ENCODE results near the gene PTK6.
"Not testable (repeated sequence)": the region's sequence is repeated elsewhere in the genome, so short reads cannot be mapped to it uniquely, and the experiment has no call there.

Gene PTK6

GRCh38 chr20:63568986-63569949 lies 32.1 kb upstream of the PTK6 start:
- no peak for DNase-seq

GRCh38 chr20:63568170-63568981 lies 31.2 kb upstream of the PTK6 start:
- no peak for DNase-seq

GRCh38 chr20:63567386-63568169 lies 30.4 kb upstream of the PTK6 start:
- peak; percentile 78 for DNase-seq

GRCh38 chr20:63567136-63567385 lies 29.9 kb upstream of the PTK6 start:
- no peak for DNase-seq

- no peak for DNase-seq
Measured at GRCh38 chr20:63566395-63567135, 29.4 kb upstream of the PTK6 start.

GRCh38 chr20:63565699-63566335 lies 28.6 kb upstream of the PTK6 start:
- DNase-seq, result no peak

DNA sequence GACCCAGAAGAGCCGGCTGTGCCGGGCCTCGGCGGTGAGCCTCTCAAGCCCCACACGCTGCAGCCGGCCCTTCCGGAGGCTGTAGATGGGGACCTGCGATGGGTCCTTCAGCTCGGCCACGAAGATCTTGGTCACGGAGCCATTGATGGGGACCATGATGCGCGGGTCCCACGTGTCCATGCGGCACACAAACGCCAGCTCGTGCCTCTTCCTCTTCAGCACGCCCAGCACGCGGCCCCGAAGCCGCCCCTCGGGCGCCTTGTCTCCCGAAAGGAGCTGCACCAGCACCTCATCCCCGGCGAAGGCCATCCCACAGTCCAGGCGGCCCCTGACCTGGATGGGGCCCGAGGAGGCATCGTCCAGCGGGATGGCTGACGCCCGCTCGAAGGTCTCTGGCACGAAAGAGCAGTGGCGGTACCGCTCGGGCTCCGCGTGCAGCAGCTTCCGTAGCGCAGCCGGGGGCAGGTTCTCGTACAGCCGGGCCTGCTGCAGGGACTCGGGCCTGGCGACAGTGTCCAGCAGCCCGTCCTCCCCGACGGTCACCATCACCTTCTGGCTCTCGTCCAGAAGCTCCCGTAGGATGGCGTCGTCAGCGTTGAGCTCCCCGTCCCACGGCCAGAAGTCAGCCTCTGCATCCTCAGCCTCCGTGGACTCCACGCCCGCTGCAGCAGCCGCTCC lies 28.0 kb upstream of the PTK6 start:
- no peak for DNase-seq

- no peak for DNase-seq
Measured at GRCh38 chr20:63564036-63564810, 27.0 kb upstream of the PTK6 start.

DNA sequence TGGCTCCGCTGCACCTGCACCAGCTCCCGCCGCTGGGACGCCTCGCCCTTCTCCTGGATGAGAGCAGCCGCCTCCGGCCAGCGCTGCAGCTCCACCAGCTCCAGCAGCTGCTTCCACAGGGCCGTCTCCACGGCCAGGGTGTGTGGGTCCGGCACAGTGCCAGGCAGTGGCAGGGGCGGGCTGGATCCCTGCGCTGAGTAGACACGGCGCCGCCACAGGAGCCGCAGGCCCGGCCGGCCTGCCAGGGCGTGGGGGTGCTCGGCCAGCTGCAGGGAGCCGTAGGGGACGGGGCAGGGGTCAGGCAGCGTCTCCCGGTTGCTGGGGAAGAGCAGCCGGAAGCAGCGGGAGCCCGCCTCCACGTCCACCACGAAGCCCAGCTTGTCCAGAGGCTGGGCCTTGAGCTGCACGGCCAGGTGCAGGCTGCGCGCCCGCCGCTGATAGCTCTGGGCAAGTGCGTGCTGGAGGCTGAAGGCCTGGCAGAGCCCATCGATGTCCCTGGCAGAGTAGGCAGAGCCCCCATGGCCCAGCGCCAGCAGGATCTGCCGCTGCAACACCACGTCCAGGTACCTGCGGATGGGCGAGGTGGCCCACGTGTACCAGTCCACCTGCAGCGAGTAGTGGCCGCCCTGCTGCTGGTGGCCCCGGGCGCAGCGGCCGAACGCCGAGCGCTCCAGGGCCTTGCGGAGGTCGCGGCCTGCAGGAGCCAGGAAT lies 26.2 kb upstream of the PTK6 start:
- no peak for DNase-seq

GRCh38 chr20:63562461-63563224 lies 25.5 kb upstream of the PTK6 start:
- no peak for DNase-seq

- no peak for DNase-seq
Measured at GRCh38 chr20:63561624-63562396, 24.6 kb upstream of the PTK6 start.

GRCh38 chr20:63560856-63561609 lies 23.9 kb upstream of the PTK6 start:
- no peak for DNase-seq

DNA sequence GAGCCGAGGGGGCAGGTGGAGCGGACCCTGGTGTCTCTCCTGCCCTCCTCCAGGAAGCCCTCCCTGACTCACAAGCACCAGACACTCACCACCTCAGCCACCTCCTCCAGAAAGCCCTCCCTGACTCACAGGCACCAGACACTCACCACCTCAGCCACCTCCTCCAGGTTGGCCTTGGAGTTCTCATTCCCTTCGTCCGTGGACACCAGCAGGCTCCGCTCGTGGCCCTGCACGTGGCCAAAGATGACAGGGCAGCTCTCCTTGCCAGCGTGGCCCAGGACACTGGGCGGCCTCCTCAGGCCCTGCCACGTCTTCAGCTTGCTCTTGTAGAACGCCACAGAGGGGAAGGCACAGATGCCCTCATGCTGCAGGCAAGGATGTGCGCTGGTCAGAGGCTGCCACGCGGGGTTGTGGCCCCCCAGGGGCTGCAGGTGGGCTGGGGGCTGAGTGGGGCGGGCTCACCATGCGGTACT lies 23.2 kb upstream of the PTK6 start:
- no peak for DNase-seq

DNA sequence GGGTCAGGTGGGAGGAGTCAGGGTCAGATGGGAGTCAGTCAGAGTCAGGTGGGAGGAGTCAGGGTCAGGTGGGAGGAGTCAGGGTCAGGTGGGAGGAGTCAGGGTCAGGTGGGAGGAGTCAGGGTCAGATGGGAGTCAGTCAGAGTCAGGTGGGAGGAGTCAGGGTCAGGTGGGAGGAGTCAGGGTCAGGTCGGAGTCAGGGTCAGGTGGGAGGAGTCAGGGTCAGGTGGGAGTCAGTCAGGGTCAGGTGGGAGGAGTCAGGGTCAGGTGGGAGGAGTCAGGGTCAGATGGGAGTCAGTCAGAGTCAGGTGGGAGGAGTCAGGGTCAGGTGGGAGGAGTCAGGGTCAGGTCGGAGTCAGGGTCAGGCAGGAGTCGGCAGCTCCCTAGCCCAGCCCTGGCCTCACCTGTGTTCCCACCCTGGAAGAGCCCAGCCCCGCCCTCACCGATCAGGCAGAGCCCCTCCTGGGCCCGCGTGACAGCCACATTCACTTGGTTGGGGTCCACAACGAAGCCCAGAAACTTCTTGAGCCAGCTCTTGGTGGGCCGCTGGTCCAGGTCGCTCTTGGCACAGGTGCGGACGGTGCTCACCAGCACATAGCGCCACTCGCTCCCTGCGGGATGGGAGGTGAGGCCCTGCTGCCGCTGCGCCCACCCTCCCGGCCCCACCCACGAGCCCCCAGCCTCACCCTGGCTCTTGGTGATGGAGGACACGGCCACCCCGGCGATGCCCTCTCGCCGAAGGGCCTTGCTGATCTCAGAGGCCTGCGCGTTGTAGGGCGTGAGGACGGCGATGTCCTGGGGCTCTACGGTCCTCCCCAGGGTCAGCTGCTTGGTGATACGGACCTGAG lies 22.5 kb upstream of the PTK6 start:
- not testable (repeated sequence) for DNase-seq

GRCh38 chr20:63558804-63559484 lies 21.8 kb upstream of the PTK6 start:
- no peak for DNase-seq

GRCh38 chr20:63557481-63557891 lies 20.3 kb upstream of the PTK6 start:
- no peak for DNase-seq
